A549 (cell line): Measurements from ENCODE around the gene NPIPB8. TPM values are rescaled to one million over a fixed set of nuclear protein-coding genes. Genes with fewer than 3 reads are reported as not detected.

Experiments
- ATAC-seq, 2 experiments: fragments of 200-7000 bp in 1 of 2; fragments of >200 bp in 1 of 2; cut with Nextera tagmentation in 1 of 2; cut with Tn5 transposase in 1 of 2; 3 replicates each; pipeline versions ENCODE4 v1.8.0 to v1.9.1; 2018 to 2020; ENCODE audit warnings: mild to moderate bottlenecking in 1 of 2, moderate library complexity in 1 of 2
- CTCF ChIA-PET: fragments of 300-600 bp; sonication (Branson Sonifier 250); formaldehyde crosslinking; extraction: SDS; loops from one replicate; lab custom pipeline; 2021; ENCODE audit warnings: antibody characterized with exemption, inconsistent platforms; lab: Yijun Ruan, JAX
- POLR2A ChIA-PET: fragments of 350-600 bp; formaldehyde crosslinking; extraction: SDS; loops from one replicate; lab custom pipeline; 2021; ENCODE audit warnings: antibody characterized with exemption, inconsistent platforms; lab: Yijun Ruan, JAX
- DNase-seq, 2 experiments: peaks; one replicate each; pipeline versions ENCODE4 v3.0.0 to v3.0.0-alpha.2; 2011 to 2016; ENCODE audit warnings: low read depth in 1 of 2, low spot score in 1 of 2
- FAIRE-seq: peaks from 2 replicates; lab custom pipeline; 2011; peaks lifted over from hg19 to GRCh38; lab: Jason Lieb, UNC
- H3K27ac ChIP-seq, 2 experiments: fragments of >200 bp; sonication (Bioruptor Twin); formaldehyde crosslinking; 3 replicates each; pipeline ENCODE4 v1.5.1; 2016 to 2017
- H3K4me1 ChIP-seq: fragments of >200 bp; sonication (Bioruptor Twin); formaldehyde crosslinking; 3 replicates; pipeline ENCODE4 v1.6.1; 2016
- H3K4me2 ChIP-seq: fragments of >200 bp; sonication (Bioruptor Twin); formaldehyde crosslinking; 3 replicates; pipeline ENCODE4 v1.6.1; 2016
- H3K4me3 ChIP-seq: fragments of >200 bp; sonication (Bioruptor Twin); formaldehyde crosslinking; 3 replicates; pipeline ENCODE4 v1.5.1; 2016
- H3K9me3 ChIP-seq: fragments of >200 bp; sonication (Bioruptor Twin); formaldehyde crosslinking; 3 replicates; pipeline ENCODE4 v1.6.1; 2016
- BCL3 ChIP-seq: fragments of >200 bp; sonication (Bioruptor Twin); formaldehyde crosslinking; IDR thresholded peaks from 3 replicates; pipeline ENCODE4 v1.6.1; 2016
- E2F6 ChIP-seq: IDR thresholded peaks from 2 replicates; pipeline ENCODE4 v1.6.1; 2012; ENCODE audit warnings: low read depth, borderline replicate concordance
- EHMT2 ChIP-seq: fragments of 200-600 bp; sonication (generic); IDR thresholded peaks from 2 replicates; pipeline ENCODE4 v1.6.1; 2016; ENCODE audit warnings: antibody characterized with exemption, low read depth, mild to moderate bottlenecking, moderate library complexity
- EP300 ChIP-seq, 2 experiments: fragments of >200 bp; sonication (Bioruptor Twin); formaldehyde crosslinking; IDR thresholded peaks; 2 replicates in 1 of 2; 3 replicates in 1 of 2; pipeline ENCODE4 v1.6.1; 2016 to 2017
- HDAC2 ChIP-seq: fragments of 200-600 bp; sonication (generic); IDR thresholded peaks from 2 replicates; pipeline ENCODE4 v1.6.1; 2016
- HOXB13 ChIP-seq: fragments of 250-450 bp; sonication (Bioruptor Pico); IDR thresholded peaks from 2 replicates; pipeline ENCODE4 v1.5.0; 2020; ENCODE audit warnings: low read depth, mild to moderate bottlenecking, moderate library complexity
- KDM1A ChIP-seq: fragments of 200-600 bp; sonication (generic); IDR thresholded peaks from 2 replicates; pipeline ENCODE4 v1.6.1; 2016; ENCODE audit warnings: low read depth, mild to moderate bottlenecking
- KDM5A ChIP-seq: fragments of 200-600 bp; sonication (generic); IDR thresholded peaks from 2 replicates; pipeline ENCODE4 v1.6.1; 2016; ENCODE audit warnings: antibody characterized with exemption, mild to moderate bottlenecking
- MAFK ChIP-seq: fragments of 450-650 bp; IDR thresholded peaks from 2 replicates; pipeline ENCODE4 v1.6.1; 2014; ENCODE audit not compliant: partially characterized antibody
- NFE2L2 ChIP-seq: fragments of 150-350 bp; conservative IDR thresholded peaks from 2 replicates; pipeline ENCODE4 v1.6.1; 2014; ENCODE audit warnings: low read length
- POLR2A ChIP-seq: IDR thresholded peaks from 2 replicates; pipeline ENCODE4 v1.6.1; 2012; ENCODE audit warnings: mild to moderate bottlenecking, low read length
- POLR2AphosphoS2 ChIP-seq: conservative IDR thresholded peaks from 2 replicates; pipeline ENCODE4 v1.6.1; 2012; ENCODE audit warnings: low read length, improper control_type of control experiment, inconsistent platforms
- SMC3 ChIP-seq: fragments of >200 bp; sonication (Bioruptor Twin); formaldehyde crosslinking; IDR thresholded peaks from 3 replicates; pipeline ENCODE4 v1.6.1; 2018; ENCODE audit warnings: inconsistent platforms
- TFCP2L1 ChIP-seq: fragments of 250-450 bp; sonication (Bioruptor Pico); IDR thresholded peaks from 2 replicates; pipeline ENCODE4 v1.5.0; 2021; ENCODE audit warnings: mild to moderate bottlenecking
- USF2 ChIP-seq: fragments of 450-650 bp; IDR thresholded peaks from 2 replicates; pipeline ENCODE4 v1.6.1; 2014; ENCODE audit warnings: antibody characterized with exemption
- ZC3H11A ChIP-seq: fragments of 450-650 bp; IDR thresholded peaks from 2 replicates; pipeline ENCODE4 v1.6.1; 2014; ENCODE audit warnings: antibody characterized with exemption, mild to moderate bottlenecking
- ZFP36 ChIP-seq: fragments of 450-650 bp; IDR thresholded peaks from 2 replicates; pipeline ENCODE4 v1.6.1; 2014; ENCODE audit warnings: borderline replicate concordance; ENCODE audit not compliant: partially characterized antibody
- WGBS: methylation state at CpG from one replicate; pipeline ENCODE4 v1.1.6; 2017; ENCODE audit errors: missing lambda C conversion rate; 5-methylcytosine and 5-hydroxymethylcytosine counted together
- polyA plus RNA-seq, 4 experiments: library from polyadenylated mRNA; depleted of rRNA in 3 of 4; stranded (reverse); fragments of >200 nt; fragmentation: RNase III in 1 of 4; extraction: RNeasy Plus Mini Kit Qiagen cat#74134 plus additional on column Dnase treatment in 1 of 4; gene quantifications; 2 replicates in 3 of 4; 3 replicates in 1 of 4; pipeline ENCODE4 v1.2.3, GENCODE V29; 2011 to 2017
- TF ChIP-seq, protein P1 (sequence below): fragments of >200 bp; sonication (Bioruptor Twin); formaldehyde crosslinking; IDR thresholded peaks from 3 replicates; pipeline ENCODE4 v1.5.1; 2016
- TF ChIP-seq, protein P2 (sequence below): fragments of 250-450 bp; sonication (Bioruptor Pico); IDR thresholded peaks from 2 replicates; pipeline ENCODE4 v1.5.0; 2020; ENCODE audit warnings: low read depth, mild to moderate bottlenecking, moderate library complexity
- TF ChIP-seq, protein P3 (sequence below): IDR thresholded peaks from 2 replicates; pipeline ENCODE4 v1.6.1; 2012
- TF ChIP-seq, protein P4 (sequence below): fragments of 250-450 bp; sonication (Bioruptor Pico); IDR thresholded peaks from 2 replicates; pipeline ENCODE4 v1.5.0; 2021; ENCODE audit warnings: mild to moderate bottlenecking, moderate library complexity, borderline replicate concordance
- TF ChIP-seq, protein P5 (sequence below): fragments of >200 bp; sonication (Bioruptor Twin); formaldehyde crosslinking; IDR thresholded peaks from 2 replicates; pipeline ENCODE4 v1.6.1; 2016

NPIPB8 gene
- polyA plus RNA-seq, 2 of the 4 experiments (the other 2 are of a cell fraction) = 0.98 to 1.0 TPM

DNA sequence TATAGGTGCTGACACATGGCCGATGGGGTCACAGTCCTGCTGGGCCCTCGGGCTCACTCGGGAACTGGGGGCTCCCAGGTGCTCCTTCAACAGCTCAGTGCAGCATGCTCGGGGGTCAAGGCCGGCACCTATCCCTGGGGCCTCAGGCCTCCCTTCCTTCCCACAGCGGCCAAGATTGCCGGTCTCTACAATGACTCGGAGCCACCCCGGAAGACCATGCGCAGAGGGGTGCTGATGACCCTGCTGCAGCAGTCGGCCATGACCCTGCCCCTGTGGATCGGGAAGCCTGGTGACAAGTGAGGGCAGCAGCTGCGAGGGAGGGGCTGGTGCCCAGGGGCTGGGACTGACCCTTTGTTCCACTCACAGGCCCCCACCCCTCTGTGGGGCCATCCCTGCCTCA, 47.9 kb upstream of the NPIPB8 start:
- 93% methylated on average over 3 of the region's 13 CpGs for WGBS
- ChIA-PET CTCF (interaction anchor here (1.2 kb wide), 1 partner anchor 76 kb away, joined by 3 read pairs; no protein-coding TSS in a partner anchor), POLR2A (no interaction called here)
- no peak for TF ChIP-seq POLR2AphosphoS2
- TF ChIP-seq, protein P1, sequence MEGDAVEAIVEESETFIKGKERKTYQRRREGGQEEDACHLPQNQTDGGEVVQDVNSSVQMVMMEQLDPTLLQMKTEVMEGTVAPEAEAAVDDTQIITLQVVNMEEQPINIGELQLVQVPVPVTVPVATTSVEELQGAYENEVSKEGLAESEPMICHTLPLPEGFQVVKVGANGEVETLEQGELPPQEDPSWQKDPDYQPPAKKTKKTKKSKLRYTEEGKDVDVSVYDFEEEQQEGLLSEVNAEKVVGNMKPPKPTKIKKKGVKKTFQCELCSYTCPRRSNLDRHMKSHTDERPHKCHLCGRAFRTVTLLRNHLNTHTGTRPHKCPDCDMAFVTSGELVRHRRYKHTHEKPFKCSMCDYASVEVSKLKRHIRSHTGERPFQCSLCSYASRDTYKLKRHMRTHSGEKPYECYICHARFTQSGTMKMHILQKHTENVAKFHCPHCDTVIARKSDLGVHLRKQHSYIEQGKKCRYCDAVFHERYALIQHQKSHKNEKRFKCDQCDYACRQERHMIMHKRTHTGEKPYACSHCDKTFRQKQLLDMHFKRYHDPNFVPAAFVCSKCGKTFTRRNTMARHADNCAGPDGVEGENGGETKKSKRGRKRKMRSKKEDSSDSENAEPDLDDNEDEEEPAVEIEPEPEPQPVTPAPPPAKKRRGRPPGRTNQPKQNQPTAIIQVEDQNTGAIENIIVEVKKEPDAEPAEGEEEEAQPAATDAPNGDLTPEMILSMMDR = no peak
- no peak for TF ChIP-seq TFCP2L1 (CRISPR knock-in tag)
- TF ChIP-seq HOXB13 = no peak
- no peak for TF ChIP-seq MAFK
- TF ChIP-seq, protein P2, sequence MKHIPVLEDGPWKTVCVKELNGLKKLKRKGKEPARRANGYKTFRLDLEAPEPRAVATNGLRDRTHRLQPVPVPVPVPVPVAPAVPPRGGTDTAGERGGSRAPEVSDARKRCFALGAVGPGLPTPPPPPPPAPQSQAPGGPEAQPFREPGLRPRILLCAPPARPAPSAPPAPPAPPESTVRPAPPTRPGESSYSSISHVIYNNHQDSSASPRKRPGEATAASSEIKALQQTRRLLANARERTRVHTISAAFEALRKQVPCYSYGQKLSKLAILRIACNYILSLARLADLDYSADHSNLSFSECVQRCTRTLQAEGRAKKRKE (CRISPR knock-in tag) = no peak
- no peak for TF ChIP-seq ZC3H11A
- TF ChIP-seq POLR2A = no peak
- no peak for TF ChIP-seq E2F6
- no peak for TF ChIP-seq ZFP36
- no peak for TF ChIP-seq HDAC2
- no peak for TF ChIP-seq EHMT2
- no peak for TF ChIP-seq BCL3
- no peak overlapping the region for H3K4me2 ChIP-seq
- no peak overlapping the region for H3K27ac ChIP-seq
- FAIRE-seq (no peak), DNase-seq (no peak), ATAC-seq (no peak)
- no peaks in the 10 kb centered on the region for H3K9me3 ChIP-seq
- no peak overlapping the region for H3K4me3 ChIP-seq
- peaks cover 25% of the 10 kb centered on the region for H3K4me1 ChIP-seq

DNA sequence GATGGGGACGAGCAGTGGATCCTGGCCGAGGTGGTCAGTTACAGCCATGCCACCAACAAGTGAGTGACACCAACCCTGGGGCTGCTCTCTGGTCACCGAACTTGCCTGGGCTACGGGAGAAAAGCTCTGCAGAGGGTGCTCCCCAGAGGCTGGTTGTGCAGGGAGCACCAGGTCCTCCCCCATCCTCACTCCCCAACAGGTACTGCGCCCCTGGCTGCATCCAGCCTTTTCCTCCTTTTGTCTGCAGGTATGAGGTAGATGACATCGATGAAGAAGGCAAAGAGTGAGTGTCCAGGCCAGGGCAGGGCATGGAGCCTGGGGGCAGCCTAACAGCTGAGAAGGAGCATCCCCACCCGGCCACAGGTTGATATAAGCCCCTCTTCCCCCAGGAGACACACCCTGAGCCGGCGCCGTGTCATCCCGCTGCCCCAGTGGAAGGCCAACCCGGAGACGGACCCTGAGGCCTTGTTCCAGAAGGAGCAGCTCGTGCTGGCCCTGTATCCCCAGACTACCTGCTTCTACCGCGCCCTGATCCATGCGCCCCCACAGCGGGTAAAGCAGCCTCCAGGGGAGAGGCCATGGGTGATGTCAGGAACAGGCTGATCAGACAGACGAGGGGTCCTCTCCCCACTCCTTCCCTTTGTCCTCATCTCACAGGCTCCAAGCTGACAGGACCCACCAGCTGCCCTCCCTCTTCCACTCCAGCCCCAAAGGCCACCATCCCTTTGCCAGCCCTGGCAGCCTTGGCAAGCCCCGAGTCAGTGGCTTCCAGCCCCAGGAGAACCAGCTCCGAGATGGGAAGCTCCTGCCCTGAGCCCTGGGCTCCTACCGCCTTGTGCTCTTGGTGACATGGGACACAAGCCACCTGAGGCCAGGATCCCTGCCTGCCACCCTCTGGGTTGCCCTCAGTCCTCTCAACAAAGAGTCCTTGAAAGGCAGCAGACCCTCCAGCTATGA, 47.2 kb upstream of the NPIPB8 start:
- DNase-seq = no peak
- ChIA-PET POLR2A (no interaction called here), CTCF (interaction anchor here (0.8 to 1.6 kb wide), 5 partner anchors 11 to 313 kb away, joined by 3 to 4 read pairs (median 3); no protein-coding TSS in a partner anchor)
- no peak overlapping the region for H3K27ac ChIP-seq
- H3K4me1 ChIP-seq = peaks cover 24% of the 10 kb centered on the region
- WGBS = 95% methylated on average over 18 of the region's 22 CpGs
- H3K4me3 ChIP-seq = no peak overlapping the region
- H3K9me3 ChIP-seq = no peaks in the 10 kb centered on the region
- TF ChIP-seq, protein P3, sequence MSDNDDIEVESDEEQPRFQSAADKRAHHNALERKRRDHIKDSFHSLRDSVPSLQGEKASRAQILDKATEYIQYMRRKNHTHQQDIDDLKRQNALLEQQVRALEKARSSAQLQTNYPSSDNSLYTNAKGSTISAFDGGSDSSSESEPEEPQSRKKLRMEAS = no peak
- no peak for TF ChIP-seq EP300 (IDR thresholded peaks at IDR 0.05)
- no peak for TF ChIP-seq BCL3
- TF ChIP-seq KDM5A = no peak
- TF ChIP-seq NFE2L2 = no peak
- TF ChIP-seq KDM1A = no peak
- TF ChIP-seq, protein P4, sequence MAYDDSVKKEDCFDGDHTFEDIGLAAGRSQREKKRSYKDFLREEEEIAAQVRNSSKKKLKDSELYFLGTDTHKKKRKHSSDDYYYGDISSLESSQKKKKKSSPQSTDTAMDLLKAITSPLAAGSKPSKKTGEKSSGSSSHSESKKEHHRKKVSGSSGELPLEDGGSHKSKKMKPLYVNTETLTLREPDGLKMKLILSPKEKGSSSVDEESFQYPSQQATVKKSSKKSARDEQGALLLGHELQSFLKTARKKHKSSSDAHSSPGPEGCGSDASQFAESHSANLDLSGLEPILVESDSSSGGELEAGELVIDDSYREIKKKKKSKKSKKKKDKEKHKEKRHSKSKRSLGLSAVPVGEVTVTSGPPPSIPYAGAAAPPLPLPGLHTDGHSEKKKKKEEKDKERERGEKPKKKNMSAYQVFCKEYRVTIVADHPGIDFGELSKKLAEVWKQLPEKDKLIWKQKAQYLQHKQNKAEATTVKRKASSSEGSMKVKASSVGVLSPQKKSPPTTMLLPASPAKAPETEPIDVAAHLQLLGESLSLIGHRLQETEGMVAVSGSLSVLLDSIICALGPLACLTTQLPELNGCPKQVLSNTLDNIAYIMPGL (CRISPR knock-in tag) = no peak
- TF ChIP-seq, protein P5, sequence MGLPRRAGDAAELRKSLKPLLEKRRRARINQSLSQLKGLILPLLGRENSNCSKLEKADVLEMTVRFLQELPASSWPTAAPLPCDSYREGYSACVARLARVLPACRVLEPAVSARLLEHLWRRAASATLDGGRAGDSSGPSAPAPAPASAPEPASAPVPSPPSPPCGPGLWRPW = no peak
- no peak for TF ChIP-seq USF2
- no peak for TF ChIP-seq POLR2A
- TF ChIP-seq POLR2AphosphoS2 = no peak
- TF ChIP-seq SMC3 = no peak
- H3K4me2 ChIP-seq = no peak overlapping the region
- no peak for FAIRE-seq
- ATAC-seq = no peak
